GM19463 (cell line): ENCODE data around the gene BMP7.
"Not testable (repeated sequence)": the region's sequence is repeated elsewhere in the genome, so short reads cannot be mapped to it uniquely, and the experiment has no call there.

Experiments
- ATAC-seq: cut with Tn5 transposase; IDR thresholded peaks from one replicate; pipeline ENCODE4 v1.9.1; 2021; ENCODE audit warnings: mild to moderate bottlenecking, moderate library complexity; ENCODE audit not compliant: unreplicated experiment

BMP7 gene

DNA sequence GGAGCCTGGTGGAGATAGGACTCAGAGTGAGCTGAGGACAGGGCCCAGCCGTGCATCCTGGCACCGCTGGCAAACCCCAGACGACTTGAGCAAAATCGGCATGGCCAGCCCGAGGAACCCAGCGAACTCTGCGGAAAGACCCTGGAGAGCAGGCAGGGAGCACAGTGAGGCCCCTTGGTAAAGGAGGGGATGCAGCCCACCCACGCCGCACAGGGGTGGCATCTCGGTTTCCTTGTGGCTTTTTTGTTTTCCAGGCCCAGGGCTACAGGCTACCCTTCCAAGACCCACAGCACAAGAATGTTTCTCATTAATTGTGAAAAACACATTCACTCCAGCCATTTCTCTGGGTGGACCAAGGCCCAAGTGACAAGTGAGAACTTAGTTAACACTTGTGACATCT lies 71.4 kb downstream of the BMP7 start:
- ATAC-seq = no peak

DNA sequence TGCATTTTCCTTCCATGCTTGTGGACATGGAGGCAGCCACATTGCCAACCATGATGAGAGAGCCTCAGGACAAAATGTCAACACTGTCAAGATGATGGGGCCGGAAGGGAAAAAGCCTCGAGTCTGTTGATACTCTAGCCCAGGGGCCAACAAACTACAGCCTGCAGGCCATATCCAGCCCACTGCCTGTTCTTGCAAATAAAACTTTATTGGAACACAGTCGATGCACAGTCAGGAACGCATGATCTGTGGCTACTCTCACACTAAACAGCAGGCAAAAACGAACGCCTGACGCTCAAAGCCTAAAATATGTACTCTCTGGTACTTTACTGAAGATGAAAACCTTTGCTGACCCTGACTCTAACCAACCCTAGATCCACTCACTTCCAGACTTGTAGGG lies 72.3 kb downstream of the BMP7 start:
- ATAC-seq = no peak

DNA sequence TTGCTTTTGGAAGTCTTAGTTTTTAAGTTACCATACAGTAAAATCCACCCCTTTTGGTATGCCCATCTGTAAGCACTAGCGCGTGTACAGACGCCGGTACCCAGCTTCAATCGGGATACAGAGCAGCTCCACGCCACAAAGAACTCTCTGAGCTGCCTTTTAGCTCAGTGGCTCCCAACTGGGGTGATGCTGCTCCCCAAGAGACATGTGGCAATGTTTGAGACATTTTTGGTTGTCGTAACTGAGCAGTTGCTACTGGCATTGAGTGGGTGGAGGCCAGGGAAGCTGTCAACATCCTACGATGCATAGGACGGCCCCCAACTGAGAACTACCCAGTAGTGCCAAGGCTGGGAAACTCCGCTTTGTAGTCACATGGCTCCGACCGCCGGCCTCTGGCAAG lies 73.3 kb downstream of the BMP7 start:
- no peak for ATAC-seq

DNA sequence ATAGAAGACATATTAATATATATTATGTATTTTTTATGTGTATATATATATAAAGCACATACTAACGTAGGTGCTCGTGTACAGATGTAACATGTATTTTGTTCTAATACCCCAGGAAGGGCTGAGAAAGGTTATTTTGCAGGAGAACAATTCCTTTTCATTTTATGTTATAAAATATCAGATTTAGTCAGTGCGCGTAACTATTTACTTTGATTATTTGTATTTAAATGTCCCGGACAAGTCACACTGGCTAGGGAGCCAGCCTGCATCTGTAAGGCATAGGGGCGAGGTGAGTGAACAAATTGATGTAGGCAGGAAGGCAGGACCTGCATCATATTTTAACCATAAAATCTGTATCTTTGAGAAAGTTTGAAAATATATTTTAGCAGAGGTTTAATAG lies 74.1 kb downstream of the BMP7 start:
- ATAC-seq = no peak

DNA sequence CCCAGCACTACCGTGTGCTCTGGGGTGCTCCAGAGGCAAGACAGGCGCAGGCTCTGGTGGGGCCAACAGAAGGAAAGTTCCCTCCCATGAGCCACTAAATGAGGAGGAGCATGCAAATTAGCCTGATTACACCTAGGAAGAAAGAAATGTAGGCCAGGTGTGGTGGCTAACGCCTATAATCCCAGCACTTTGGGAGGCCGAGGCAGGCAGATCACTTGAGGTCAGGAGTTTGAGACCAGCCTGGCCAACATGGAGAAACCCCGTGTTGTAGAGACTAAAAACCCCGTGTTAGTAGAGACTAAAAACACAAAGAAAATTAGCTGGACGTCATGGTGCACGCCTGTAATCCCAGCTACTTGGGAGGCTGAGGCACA lies 75.2 kb downstream of the BMP7 start:
- ATAC-seq = not testable (repeated sequence)

DNA sequence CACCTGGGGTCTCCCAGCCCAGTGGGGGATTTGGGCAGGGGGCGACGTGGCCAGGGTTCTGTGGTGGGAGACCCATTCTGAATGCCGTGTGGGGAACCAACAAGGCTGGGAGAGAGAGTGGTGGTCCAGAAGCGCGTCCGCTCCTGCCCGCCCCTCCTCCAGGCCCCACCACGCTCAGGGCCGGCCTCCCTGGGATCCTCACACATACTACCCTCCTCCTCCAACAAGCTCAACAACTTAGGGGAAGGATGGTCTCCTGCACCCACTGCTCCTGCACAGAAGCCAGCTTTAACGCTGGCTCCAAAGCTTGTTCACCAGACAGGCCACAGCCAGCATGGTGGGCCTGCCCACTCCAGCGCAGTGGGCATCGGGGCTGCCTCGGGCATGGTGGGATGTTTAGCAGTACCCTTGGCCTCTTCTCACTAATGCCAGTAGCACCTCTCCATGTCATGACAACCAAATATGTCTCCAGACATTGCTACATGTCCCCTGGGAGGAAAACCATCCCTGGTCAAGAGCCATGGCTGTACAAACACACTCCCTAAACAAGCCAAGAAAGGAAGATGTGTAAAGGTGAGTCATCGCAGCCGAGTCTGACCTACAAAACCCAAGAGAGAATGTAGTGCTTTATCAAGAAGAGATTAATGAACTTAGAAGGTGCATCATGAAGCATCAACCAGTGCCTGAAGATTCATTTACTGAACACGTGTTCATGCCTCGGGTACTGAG lies 75.7 kb downstream of the BMP7 start:
- ATAC-seq = no peak

DNA sequence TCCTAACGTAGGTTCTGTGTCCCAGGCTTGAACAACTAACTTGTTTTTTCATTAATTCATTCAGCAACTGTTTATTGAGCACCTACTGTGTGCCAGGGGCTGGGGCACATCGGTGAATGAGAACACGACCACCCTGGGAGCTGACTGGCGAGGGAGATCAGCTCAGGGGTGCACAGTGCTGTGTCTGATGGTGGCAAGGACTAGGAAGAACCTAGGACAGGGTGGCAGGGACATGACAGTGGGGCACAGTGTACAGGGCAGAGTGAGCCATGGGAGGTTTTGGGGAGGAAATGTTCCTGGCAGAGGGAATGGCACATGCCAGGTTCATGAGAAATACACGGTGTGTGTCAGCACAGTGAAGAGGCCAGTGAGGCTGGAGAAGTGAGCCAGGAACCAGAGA lies 76.7 kb downstream of the BMP7 start:
- ATAC-seq = no peak

DNA sequence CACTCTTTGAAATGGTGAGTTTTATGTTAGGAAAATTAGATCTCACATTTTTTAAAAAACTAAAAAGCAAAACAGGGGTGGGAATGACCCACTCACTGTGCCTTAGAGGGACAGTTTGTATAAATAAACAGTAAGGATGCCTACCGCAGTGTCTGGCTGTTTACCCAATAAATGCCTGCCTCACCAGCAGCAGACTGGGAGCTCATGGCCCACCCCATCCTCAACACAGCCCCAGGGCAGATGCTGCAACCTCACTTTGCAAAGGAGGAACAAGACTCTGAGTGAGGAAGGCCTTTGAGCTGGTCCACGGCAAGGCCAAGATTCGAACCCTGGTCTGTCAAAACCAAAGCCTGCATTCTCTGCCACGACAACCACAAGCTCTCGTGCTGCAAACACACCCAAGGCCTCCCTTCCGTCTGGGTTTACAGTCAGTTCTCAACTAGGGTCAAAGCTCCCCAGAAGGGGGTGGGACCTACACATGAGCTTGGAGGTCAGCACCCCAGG lies 77.8 kb downstream of the BMP7 start:
- ATAC-seq = no peak

DNA sequence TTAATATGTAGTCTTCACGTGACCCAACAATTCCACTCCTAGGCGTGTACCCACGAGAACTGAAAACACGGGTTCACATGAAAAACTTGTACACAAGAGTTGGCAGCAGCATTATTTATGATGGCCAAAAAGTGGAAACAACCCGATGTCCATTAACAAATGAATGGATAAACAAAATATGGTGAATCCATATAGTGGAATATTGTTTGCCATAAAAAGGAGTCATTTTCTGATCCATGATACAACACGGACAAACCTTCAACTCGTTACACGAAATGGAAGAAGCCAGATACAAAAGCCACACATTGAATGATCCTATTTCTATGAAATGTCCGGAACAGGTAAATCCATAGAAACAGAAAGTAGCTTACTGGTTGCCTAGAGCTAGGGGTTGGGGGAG lies 78.4 kb downstream of the BMP7 start:
- ATAC-seq = no peak

DNA sequence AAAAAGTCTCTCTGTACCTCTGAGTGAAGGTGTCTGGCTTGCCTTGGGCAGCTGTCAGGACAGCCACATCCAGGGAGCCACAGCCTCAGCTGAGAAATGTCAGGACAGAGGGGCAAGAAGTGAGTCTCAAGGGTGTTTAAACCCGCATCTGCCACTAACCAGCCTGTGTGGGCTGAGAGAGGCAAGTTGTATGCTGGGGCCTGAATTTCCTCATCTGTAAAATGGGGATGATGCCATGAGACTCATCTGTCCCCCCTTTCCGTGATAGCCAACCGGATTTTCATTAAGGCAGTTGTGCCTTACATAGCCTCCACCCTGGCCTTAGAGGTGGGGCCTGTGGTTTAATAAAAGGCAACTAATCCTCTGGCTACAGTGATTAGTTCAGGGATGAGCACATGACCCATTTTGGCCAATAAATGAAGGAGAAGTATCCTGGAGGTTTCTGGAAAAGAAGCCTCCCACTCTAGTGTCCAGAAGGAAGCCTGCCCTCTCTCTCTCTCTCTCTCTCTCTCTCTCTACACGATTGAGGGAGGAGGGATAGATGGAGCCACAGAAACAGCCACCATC lies 79.3 kb downstream of the BMP7 start:
- ATAC-seq = no peak

DNA sequence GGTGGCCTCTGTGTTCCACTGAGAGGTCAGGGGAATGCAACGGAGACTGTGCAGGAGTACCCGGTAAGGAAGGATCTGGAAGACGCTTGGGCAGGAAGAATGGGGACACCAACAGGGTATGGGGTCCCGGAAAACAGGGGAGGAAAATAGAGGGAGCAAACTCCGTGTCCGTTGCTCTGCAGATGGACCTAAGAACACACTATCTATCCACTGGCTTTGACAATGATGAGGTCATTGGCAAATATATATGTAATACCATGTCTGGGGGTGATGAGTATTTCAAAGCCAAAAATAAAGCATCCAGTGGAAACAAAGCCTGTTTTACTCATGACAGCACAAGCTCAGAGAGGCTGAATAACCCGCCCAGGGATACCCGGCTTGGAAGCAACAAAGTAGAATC lies 80.2 kb downstream of the BMP7 start:
- ATAC-seq = no peak

DNA sequence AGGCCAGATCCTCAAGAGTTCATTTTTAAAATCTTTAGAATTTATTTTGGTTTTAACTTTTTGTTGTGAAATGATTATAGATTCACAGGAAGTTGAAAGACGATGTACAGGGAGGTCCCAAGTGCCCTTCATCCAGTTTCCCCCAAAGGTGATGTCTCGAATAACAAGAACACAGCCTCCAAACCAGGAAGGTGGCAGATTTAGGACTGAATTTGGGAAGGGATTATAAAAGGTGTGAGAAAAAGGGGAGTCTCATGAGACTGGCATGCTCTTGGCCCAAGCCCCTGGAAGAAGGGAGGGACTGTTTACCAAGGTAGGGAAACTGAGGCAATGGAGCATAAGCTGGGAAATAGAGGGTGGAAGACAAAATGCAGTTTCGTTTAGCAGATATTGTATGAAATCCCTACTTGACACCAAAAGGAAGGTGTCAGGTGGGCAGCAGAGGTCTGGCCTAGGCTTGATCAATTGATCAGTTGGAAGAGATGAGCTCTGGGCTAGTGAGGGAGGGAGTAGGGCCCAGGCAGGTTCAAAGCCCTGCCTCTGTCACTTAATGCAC lies 81.2 kb downstream of the BMP7 start:
- ATAC-seq = no peak

DNA sequence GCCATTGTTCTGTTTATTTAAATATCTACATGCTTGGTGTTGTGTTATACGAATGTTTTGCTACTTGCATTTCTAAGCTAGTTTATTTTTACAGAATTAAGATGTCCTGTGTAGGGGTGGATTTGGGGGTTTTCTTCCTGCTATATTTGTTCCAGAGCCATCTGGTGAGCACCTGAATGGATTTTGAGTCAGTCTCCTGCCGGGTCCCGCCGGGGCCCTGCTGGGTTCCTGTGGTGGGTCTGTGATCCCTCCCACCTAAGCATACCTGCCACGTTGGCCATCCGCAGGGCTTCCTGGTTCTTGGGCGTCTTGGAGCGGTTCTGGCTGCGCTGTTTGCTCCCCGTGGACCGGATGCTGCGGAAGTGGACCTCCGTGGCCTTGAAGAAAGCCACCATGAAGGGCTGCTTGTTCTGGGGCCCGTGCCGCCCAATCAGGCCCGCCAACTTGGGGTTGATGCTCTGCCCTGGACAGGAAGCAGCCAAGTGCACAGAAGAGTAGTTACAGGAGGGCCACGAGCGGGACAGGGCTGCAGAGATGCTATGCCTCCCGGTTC lies 82.9 kb downstream of the BMP7 start:
- no peak for ATAC-seq

DNA sequence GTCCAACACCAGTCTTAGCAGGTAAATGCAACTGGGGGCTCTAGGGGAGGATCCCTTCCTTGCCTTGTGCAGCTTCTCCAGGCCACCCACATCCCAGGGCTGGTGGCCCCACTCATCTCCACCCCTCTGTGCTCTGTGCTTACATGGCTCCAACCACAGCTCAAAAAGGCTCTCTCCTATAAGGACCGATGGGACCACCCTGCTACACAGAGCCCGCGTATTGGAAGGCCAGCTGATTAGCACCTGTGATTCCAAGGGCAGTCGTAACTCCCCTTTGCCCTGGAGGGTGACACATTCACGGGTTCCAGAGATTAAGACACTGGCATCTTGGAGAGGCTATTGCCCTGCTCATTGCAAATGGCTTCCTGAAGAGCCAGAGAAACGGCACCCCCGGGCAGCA lies 84.8 kb downstream of the BMP7 start:
- ATAC-seq = no peak

DNA sequence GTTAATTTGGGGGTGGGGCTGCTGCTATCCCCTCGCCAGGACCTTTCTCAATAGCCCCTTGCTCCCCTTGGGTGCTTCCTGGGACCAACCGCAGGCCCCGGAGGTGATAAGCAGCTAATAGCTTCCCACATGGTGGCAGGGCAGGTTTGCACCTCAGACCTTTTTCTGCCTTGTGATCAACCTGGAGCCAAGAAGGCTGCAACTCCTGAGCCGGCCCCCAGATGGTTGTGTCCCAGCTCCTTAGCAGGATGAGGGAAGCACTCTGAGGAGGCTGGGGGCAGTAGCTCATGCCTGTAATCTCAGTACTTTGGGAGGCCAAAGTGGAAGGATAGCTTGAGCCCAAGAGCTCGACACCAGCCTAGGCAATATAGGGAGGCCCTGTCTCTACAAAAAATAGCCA lies 85.5 kb downstream of the BMP7 start:
- no peak for ATAC-seq

DNA sequence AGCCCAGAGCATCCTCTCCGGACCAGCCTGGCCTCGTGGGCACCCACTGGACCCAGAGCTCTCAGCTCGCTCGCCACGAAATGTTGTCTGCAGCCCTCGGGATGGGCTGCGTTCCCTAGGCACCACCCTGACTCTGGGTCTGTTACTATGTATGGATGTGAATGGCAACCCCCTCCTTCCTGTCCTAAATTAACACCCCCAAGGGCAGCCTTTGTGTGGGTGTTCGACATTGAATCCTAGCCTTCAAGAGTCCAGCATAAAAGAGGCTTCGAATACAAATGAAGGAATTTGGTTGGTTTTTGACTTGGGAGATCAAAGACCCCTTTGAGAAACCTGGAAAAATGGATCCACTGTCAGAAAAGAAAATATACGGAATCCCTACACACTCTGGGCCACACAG lies 86.1 kb downstream of the BMP7 start:
- no peak for ATAC-seq

DNA sequence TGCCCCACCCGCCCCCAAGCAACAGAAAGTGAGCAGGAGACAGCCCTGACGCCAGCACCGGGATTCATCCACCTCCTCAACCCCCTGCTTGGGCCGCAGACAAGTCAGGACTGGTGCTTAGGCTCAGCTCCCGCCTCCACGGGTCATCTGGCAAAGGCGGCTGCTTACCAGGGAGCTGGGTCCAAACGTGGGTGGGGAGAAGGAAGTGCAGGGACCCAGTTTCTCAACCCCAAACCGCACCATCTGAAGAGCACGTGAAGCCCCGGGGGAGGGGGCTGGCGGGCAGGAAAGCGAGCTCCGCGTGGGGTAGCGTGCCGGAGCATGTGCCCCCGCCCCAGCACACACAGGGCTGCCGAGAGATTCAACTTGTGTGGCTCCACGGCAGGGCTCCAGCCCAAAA lies 87.2 kb downstream of the BMP7 start:
- no peak for ATAC-seq

DNA sequence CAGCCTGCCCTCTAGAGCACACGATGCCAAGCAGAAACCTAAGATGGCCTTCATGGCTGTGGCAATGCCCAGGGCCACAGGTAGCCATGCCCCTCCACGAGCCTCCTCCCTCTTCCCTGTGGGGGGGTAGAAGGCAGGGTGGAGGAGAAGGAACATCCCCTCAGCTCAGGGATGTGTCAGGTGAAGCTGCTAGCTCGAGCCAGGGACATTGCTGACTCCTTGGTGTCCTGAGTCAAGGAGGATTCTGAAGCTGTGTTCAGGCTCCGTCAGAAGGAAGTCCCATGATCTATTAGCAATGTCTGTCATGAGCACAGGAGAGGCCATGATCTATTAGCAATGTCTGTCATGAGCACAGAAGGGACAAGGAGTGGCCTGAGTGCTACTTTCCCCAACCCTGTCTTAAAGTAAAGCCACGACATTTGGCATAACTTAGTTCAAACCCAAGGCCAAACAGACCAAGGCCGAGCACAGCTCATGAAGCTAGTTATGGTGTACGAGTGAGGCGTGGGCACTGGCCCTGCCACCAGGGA lies 87.8 kb downstream of the BMP7 start:
- no peak for ATAC-seq

DNA sequence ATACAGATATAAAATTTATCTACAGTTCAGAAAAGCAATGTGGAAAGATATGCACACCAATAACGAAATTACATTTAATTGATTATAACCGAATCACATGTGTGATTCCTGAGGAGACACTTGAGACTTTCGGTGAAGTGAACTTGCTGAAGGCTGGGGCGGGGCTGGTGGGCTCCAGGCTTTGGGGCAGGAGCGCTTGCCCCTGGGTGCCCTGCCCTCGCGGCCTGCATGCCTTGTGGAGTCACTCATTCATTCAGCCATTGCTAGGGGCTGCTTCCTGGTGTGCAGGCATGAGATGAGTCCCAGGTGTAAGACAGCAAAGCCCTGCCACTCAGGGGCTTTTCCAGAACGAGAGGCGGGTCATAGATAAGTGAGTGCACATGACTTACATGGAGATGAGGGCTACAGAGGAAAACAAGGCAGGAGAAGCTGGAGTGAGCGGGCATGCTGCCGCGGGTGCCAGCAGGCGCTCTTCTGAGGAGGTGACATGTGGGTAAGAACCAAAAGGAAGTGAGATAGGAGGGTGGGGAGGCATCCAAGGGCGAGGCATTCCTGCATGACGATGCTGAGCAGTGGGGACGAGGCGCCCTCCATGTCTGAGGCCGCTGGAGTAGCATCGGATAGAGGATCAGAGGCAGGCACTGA lies 88.7 kb downstream of the BMP7 start:
- no peak for ATAC-seq

DNA sequence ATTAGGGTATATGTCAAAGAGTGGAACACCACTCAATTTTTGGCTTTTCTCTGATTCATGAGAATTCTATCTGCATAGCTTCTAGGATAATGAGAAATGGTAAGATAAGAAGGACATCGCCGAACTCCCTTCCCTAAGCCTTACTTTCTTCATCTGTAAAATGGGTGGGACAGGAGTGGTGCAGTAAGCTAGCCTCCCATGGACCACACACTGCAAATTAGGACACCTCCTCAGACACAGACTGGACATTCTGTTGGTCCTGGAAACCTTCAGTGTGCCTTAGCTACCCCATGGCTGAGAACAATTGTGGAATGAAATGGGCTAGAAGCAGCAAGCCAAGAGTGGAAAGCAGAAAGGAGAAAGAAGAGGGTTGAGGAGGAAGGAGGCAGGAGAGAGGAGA lies 89.6 kb downstream of the BMP7 start:
- no peak for ATAC-seq

DNA sequence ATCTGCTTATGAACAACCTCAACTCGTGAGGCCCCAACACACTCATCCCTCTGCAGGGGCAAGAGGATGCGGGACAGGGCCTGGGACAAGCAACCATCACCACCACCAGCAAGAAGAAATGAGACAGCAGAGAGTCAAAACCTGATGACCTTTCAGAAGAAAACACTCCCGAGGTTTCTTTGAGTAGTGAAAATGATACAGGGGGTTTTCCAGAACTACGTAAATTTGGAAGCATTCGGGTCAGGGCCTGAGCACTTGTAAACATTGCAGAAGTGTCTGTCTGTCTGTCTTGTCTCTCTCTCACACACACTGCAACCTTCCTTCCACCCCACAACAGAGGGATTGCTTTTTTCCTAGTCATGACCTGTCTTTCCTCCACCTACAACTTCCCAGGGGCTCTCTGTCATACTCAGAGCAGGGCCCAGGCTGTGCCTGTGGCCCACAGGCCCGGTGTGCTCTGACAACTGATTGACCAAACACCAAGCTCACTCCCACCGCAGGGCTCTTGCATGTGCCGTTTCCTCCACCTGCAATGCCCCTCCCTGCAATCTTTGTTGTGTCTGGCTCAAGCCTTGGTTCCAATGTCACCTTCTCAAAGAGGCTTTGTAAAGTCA lies 90.9 kb downstream of the BMP7 start:
- peak; percentile 56 for ATAC-seq
